Effector CD4-positive, alpha-beta T cell (primary cell): ENCODE measurements around the gene CCDC57.

Source experiments
- DNase-seq: peaks from one replicate; pipeline ENCODE4 v3.0.0-alpha.2; 2020

Gene CCDC57

GRCh38 chr17:82234211-82235055, 21.8 kb upstream of the CCDC57 start:
- no peak for DNase-seq

GRCh38 chr17:82232876-82233785, 20.5 kb upstream of the CCDC57 start:
- no peak for DNase-seq

GRCh38 chr17:82232322-82232820, 19.7 kb upstream of the CCDC57 start:
- no peak for DNase-seq

- DNase-seq: no peak
Observed at GRCh38 chr17:82231562-82232321, 19.1 kb upstream of the CCDC57 start.

DNA sequence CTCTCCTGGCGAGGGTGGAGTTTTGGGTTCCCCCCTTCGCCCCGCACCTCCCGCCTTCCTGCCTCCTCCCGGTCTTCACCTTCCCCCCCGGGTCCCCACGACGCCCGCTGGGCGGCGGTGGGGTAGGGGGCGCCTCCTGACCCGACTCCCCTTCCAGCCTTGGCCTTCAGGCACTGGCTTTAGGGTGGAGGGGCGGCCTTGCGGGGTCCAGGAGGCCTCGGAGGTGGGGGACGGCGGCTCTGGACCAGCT, 18.6 kb upstream of the CCDC57 start:
- DNase-seq: no peak

GRCh38 chr17:82230609-82231311, 18.1 kb upstream of the CCDC57 start:
- DNase-seq: peak; percentile 43

GRCh38 chr17:82229698-82230608, 17.3 kb upstream of the CCDC57 start:
- no peak for DNase-seq

- peak; percentile 51 for DNase-seq
Observed at GRCh38 chr17:82228842-82229697, 16.4 kb upstream of the CCDC57 start, which contains the start of gene SLC16A3. SLC16A3 (plus strand) TSS chr17:82229042; CDS start chr17:82236009, 6,967 bp downstream.

- DNase-seq: peak; percentile 36
Observed at GRCh38 chr17:82228278-82228841, 15.7 kb upstream of the CCDC57 start.

GRCh38 chr17:82227629-82228277, 15.1 kb upstream of the CCDC57 start:
- DNase-seq: no peak

DNA sequence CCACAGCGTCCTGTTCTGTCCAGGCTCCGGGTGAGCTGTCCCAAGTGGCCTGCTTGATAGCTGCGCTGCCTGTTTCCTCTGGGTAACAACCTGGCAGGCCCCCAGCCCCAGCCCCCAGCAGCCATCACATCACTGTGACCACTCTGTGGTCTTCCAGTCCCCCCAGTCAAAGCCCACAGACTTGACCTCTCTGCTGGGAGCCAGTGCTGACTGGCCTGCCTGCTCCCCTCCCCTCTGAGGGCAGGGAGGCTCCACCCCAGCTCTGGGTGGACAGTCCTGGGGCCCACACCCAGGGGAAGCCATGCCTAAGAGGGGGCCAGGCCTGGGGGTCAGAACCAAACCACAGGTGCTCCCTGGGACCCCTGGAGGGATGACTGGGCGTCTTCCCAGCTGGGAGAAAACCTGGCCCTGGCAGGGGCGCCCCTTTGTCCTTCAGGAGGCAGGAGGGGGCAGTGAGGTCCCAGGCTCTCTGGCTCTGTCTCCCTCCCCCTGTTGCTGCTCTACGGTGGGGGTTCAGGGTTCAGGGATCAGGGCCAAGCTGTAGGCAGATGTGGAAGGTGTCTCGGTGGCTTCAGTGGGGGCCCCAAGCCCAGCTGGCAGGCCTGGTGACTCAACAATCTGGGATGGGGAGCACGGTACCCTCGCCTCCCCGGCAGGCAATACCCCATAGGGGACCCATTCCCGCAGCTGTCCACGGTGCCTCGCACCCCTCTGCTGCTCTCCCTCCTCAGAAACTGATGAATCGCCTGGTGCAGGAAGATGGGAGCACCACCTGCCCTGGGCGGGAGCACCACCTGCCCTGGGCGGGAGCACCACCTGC, 14.4 kb upstream of the CCDC57 start:
- DNase-seq: no peak

GRCh38 chr17:82226146-82226808, 13.6 kb upstream of the CCDC57 start:
- no peak for DNase-seq

- DNase-seq: no peak
Observed at GRCh38 chr17:82225368-82226029, 12.9 kb upstream of the CCDC57 start.

DNA sequence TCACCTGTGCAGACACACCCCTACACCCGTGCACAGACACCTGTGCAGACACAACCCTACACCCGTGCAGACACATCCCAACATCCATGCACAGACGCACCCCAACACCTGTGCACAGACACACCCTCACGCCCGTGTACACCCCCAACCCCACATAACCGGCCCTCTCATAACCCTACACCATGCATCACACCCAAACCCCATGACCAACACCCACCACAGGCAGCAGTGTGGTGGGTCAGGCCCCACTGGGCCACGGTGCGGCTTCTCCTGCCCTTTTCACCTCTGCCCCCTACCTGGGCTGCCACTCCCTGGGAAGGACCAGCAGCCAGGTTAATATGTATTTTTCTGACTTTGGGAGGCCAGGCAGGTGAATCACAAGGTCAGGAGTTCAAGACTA, 12.0 kb upstream of the CCDC57 start:
- DNase-seq: no peak

GRCh38 chr17:82223517-82223916, 10.9 kb upstream of the CCDC57 start:
- DNase-seq: no peak

GRCh38 chr17:82222816-82223215, 10.2 kb upstream of the CCDC57 start:
- DNase-seq: no peak

- DNase-seq: no peak
Observed at GRCh38 chr17:82221341-82221902, 8.8 kb upstream of the CCDC57 start.
